Fibroblast of the aortic adventitia (primary cell): ENCODE results near the gene RNF180. TPM values are rescaled to one million over a fixed set of nuclear protein-coding genes. Genes with fewer than 3 reads are reported as not detected.
A peak's percentile ranks its signal among the peaks of the same experiment; 100 is the strongest.
"Not testable (repeated sequence)": the region's sequence is repeated elsewhere in the genome, so short reads cannot be mapped to it uniquely, and the experiment has no call there.

Experiments used
- DNase-seq: peaks from one replicate; pipeline ENCODE4 v3.0.0-alpha.2; 2010; ENCODE audit warnings: low read depth
- H3K4me3 ChIP-seq: 2 replicates; pipeline ENCODE4 v1.5.1; 2011; ENCODE audit warnings: low read depth, mild to moderate bottlenecking, control low read depth, low read length, moderate library complexity
- total RNA-seq: library from RNA; depleted of rRNA; stranded (reverse); fragments of >200 nt; gene quantifications from 2 replicates; pipeline ENCODE4 v1.2.3, GENCODE V29; 2012; ENCODE audit warnings: low replicate concordance
- TF ChIP-seq, protein P1 (sequence below): IDR thresholded peaks from 2 replicates; pipeline ENCODE4 v1.5.1; 2011; ENCODE audit warnings: mild to moderate bottlenecking, low read length, control low read depth, inconsistent platforms; ENCODE audit not compliant: insufficient read depth

RNF180 gene
- total RNA-seq, 1 donor = 1.4 TPM

DNA sequence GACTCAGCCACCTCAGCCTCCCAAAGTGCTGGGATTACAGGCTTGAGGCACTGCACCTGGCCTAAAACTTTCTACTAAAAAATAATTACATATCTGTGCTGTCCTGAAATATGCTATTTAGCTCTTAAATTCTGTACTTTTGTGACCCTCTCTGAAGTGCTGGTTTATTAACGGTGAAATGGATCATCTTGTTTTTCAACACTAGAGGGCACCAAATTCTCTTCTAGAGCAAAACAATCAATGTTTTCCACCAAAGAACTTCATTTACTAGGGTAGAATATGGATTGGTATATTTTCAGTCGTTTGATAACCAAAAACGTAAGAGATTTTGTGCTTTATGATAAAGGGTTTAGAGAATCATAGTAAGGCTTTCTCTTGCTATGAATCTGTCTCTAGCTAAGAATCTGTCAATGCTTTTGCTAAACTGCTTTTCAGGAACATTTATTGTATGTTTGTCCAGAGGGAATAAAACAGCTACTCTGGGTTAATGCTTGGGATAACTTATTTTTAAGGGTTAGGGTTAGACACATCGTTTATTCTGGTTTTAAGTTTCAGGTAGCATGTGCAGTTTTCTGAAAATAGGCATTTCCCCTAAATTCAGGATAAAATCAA is 63.6 kb downstream of the RNF180 start:
- TF ChIP-seq, protein P1, sequence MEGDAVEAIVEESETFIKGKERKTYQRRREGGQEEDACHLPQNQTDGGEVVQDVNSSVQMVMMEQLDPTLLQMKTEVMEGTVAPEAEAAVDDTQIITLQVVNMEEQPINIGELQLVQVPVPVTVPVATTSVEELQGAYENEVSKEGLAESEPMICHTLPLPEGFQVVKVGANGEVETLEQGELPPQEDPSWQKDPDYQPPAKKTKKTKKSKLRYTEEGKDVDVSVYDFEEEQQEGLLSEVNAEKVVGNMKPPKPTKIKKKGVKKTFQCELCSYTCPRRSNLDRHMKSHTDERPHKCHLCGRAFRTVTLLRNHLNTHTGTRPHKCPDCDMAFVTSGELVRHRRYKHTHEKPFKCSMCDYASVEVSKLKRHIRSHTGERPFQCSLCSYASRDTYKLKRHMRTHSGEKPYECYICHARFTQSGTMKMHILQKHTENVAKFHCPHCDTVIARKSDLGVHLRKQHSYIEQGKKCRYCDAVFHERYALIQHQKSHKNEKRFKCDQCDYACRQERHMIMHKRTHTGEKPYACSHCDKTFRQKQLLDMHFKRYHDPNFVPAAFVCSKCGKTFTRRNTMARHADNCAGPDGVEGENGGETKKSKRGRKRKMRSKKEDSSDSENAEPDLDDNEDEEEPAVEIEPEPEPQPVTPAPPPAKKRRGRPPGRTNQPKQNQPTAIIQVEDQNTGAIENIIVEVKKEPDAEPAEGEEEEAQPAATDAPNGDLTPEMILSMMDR = peak; percentile 65
- H3K4me3 ChIP-seq = no peak overlapping the region
- peak; percentile 61 for DNase-seq

DNA sequence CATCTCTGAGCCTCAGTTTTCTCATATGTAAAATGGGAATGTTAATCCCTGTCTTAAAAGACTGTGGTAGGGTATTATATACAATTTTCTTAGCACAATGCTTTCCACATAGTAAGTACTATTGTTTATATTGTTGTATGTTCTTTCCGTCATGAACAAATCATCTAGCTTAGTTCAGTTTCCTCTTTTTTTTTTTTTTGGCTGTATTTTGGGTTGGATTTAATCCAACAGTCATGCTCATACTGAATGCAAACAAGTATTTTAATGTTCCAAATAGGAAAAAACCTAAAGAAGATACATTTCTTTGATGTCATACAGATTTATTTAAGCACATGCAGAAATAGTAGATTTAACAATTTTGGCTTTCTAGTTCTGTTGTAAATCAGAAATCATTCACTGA is 95.1 kb downstream of the RNF180 start:
- H3K4me3 ChIP-seq = no peak overlapping the region
- TF ChIP-seq, protein P1 = no peak
- DNase-seq = no peak

DNA sequence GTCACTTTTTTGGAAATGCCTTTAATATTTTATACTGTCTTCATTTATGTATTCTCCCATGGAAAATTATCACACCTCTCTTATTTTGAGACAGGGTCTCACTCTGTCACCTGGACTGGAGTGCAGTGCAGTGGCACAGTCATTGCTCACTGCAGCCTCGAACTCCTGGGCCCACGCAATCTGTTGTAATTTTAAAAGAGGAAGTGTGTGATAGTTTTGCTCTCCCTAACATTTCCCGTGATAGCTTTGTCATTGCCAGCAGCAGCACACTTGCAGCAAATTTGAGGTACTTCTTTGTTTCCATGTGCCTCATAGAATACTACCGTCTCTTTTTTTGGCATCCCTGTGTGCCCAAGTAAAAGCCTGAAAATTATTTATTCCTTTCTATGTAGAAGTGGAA is 103.5 kb downstream of the RNF180 start:
- DNase-seq = no peak
- H3K4me3 ChIP-seq = no peak overlapping the region
- TF ChIP-seq, protein P1 = no peak

DNA sequence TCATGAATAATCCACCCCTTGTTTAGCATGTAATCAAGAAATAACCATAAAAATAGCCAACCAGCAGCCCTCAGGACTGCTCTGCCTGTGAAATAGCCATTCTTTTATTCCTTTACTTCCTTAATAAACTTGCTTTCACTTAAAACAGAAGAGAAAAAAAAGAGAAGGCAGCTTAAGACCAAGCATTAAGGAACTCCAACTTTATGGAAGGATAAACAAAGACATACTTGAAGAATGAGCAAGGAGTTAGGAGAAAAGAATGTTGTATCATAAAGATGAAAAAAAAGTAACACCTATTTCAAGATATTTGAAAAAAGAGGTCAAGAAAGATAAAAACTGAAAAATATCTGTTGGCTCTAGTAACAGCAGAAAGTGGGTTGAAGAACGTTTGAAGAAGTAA is 107.6 kb downstream of the RNF180 start:
- peak; percentile 2 for DNase-seq
- TF ChIP-seq, protein P1 = no peak
- H3K4me3 ChIP-seq = no peak overlapping the region

DNA sequence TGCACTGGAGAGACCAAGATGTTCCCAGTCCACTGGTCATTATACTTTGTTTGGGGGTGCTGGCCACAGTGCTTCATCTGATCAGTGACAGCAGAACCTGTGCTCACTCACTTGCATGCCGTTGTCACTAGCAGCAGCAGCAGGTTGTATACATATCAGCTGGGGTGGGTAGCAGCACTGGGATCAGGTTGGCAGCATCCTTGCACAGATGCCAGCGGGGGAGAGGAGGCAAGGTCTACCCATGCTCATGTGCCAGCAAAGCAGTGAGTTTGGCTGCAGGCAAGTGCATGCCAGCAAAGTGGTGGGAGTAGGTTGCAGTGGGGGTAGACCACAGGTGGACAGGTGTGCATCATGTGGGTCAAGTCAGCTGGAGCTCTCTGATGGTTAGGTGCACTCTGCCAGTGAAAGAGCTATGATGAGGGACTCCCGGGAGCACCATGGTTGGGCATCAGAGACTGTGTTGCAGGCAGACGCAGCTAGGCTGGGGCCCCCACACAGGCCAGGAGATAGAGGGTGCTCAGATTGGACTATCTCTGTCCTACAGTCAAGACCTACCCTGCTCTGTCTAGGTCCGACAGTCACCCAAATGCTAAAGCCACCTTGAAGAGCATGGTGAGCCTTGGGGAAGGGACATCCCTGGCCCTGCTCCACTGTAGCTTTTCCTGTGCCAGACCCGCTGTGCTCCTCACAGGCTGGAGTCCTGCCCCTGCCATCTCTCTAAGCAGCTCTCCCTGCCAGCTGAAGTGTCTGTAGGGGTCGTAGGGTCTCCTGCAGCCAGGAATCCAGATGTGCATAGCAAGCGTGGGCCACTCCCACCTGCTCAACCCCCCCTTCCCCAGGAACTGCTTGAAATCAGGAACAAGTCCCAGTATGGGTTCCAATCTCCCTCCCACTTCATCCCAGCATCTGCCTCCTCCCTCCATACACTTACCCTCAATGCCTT is 119.8 kb downstream of the RNF180 start:
- H3K4me3 ChIP-seq = no peak overlapping the region

DNA sequence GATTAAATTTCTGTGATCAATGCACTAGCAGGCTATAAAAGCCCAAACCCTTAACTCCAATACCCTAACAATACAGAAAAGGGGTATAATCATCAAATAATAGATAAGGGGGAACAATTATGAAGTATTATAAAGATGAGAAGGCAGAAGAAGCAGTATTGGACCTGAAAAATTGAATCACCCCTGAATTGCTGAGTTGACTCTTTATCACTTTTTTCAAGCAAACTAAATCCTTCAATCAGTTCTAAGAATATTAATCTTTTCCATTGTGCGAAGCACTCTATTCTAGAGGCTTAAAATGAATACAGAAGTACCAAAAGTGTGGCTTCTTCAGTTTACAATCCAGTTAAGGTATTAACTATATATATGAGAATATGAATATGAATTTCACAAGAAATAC is 120.7 kb downstream of the RNF180 start:
- TF ChIP-seq, protein P1 = no peak
- H3K4me3 ChIP-seq = no peak overlapping the region
- no peak for DNase-seq

More for the DNA sequence above, 119.8 kb downstream of the RNF180 start:
- DNase-seq = no peak
- TF ChIP-seq, protein P1 = no peak

DNA sequence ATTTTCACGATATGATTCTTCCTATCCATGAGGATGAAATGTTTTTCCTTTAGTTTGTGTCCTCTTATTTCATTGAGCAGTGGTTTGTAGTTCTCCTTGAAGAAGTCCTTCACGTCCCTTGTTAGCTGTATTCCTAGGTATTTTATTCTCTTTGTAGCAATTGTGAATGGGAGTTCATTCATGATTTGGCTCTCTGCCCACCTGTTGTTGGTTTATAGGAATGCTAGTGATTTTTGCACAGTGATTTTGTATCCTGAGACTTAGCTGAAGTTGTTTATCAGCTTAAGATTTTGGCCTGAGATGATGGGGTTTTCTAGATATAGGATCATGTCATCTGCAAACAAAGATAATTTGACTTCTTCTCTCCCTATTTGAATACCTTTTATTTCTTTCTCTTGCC is 122.9 kb downstream of the RNF180 start:
- not testable (repeated sequence) for H3K4me3 ChIP-seq, DNase-seq
